Measurements from ENCODE around the gene ACLY.
A peak's percentile ranks its signal among the peaks of the same experiment; 100 is the strongest.

ACLY gene

DNA sequence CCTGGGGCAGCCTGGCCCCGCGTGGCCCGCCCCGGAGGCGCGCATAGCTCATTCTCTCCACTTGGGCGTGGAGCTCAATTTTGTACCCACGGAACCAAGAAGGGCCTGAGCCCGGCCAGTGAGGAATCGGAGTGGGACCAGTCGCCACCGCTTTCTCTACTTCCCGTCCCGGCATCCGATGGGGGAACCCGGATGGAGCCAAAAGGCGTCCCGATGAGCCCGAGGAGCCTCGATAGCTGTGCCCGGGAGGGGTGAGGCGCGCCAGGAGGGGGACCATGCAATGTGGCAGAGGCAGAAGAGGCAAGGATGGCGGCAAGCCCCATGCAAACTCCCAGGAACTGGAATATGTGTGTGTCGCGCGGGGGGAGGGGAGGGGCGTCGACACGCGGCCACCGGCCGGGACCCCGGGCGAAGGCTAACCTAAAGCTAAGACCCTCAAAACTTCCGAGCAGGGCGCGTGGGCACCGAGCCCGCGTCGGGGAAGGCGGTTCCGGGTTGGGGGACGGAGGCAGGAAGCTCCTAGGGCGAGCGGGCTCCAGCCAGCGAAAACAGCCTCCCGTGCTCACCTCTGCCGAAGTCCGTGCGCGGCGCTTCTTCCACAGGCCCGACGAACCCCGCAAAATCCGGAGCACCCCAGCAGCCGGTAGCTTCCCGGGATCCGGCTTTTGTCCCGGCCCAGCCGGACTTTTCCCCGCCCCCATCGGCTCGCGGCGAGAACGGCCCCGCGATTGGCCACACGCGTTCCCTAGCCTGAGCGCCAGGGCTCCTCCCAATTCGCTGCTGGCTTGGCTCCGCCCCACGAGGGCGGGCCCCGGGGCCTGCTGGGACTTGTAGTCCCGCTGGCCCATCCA is at the start of gene ACLY:
Gene ACLY, minus strand, starts transcription at position 638 of the 851 bp plus-strand sequence. CDS start 5,078 bp downstream, outside the sequence.
- DNase-seq (ENCODE audit: low spot score): peak; percentile 98

DNA sequence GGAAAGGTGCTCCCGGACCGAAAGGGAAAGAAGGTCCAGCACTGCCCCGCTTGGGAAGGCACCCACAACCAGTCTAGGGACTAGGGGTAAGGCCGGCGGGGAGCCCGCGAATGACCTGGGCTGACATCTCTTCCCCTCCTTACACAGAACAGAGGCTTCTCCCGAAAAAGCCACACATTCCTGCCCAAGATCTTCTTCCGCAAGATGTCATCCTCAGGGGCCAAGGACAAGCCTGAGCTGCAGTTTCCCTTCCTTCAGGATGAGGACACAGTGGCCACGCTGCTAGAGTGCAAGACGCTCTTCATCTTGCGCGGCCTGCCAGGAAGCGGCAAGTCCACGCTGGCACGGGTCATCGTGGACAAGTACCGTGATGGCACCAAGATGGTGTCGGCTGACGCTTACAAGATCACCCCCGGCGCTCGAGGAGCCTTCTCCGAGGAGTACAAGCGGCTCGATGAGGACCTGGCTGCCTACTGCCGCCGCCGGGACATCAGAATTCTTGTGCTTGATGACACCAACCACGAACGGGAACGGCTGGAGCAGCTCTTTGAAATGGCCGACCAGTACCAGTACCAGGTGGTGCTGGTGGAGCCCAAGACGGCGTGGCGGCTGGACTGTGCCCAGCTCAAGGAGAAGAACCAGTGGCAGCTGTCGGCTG is 49.3 kb upstream of the ACLY start:
- no peak for DNase-seq (ENCODE audit: low spot score)

DNA sequence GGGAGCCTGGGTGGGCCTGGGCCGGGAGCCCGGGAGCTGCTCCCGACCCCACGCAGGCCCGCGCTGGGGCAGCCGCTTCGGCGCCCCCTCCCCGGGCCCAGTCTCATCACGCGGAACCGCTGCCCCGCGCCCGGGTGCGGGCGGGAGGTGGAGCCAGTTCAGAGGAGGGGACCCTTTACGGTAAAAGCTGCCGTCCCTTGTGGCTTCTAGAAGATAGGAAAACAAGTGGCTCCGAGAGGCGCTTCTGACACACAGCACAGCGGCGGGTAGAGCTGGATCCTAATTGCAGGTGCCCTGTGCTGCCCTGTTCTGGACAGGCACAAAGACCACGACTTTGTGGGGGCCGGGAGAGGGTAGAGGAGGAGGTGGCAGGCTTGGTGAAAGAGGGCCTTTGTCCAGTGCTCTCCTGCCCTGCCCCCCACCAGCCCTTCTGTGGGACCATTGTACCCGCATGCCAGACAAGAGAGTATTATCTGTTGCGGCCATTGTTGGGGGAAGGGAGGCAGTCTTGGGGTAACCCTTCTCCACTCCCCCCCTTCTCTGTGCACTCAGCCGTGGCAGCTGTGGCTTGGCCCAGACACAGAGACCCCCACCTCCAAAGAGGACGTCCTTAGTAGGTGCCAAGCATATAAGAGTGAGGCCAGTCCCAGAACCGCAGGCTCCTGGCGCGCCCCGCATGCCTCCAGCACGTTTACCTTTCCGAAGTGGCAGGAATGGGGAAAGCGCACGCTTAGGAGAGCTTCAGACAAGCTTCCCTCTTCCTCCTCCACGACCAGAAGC is 48.6 kb upstream of the ACLY start:
- peak; percentile 98 for DNase-seq (ENCODE audit: low spot score)

DNA sequence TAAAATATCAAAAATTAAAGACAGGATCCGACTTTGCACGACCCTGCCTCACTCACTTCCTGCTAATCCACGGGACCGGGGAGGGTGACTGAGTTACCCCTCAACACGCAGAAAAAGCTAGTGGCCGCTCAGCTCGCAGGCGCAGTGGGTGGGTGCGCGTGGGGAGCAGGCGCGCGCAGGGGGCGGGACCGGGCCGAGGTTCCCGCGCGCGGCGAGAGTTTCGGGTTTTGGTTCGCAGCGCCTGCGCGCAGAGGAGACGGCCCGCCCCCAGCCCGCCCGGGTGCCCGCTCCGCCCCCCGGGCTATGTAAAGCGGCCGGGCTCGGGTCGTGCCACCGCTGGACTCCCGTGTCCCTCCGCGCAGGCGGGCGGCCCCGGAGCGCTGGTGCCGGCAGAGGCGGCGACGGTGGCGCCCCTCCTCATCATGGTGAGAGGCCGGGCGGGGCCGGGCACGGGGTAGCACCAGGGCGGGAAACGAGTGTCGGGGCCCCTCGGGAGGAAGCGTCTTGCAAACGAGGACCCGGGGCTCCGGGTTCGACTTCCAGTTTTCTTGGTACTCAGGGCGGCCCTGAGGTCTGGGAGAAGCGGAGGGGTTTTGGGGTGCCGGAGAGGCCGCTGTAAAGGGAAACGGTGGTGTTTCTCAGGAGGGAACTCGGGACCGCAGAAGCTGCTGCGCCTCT is 47.9 kb upstream of the ACLY start, which contains the start of gene CNP:
Gene CNP, plus strand, starts transcription at position 333 of the 678 bp plus-strand sequence. Its CDS starts 90 bp downstream, at position 423.
- peak; percentile 93 for DNase-seq (ENCODE audit: low spot score)

DNA sequence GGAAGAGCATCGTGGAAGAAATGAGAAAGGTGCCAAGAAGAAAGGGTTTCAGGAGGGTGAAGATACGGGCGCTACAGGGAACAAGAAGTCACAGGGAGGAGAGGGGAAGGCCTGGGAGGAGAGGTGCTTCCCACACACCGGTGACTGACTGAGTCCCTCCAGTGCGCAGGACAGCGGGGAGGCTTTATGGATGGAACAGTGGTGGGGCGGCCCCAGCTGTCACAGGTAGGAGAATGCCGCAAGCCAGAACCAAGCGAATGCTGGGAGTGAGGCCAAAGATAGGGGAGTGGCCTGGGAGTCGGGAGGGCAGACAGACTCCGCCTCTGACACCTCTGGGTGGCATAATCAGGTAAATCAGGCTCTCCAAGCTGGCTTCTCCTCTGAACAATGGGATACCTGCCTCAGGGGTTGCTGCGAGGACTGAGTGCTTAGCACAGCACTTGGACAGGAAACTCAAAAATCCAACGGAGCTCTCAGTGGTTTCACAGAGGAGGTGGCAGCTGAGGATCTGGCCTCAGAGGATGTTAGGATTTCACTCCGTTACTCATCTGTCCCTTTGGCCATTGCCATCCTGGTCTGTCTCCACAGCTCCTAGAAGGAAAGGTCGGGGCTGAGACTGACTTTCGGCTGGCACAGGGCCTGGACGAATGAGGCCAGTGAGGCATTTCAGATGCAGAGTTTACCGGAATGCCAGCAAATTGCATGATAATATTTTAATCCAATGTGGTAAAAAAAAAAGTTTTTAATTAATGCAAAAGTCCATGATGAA is 47.1 kb upstream of the ACLY start:
- DNase-seq (ENCODE audit: low spot score): no peak

DNA sequence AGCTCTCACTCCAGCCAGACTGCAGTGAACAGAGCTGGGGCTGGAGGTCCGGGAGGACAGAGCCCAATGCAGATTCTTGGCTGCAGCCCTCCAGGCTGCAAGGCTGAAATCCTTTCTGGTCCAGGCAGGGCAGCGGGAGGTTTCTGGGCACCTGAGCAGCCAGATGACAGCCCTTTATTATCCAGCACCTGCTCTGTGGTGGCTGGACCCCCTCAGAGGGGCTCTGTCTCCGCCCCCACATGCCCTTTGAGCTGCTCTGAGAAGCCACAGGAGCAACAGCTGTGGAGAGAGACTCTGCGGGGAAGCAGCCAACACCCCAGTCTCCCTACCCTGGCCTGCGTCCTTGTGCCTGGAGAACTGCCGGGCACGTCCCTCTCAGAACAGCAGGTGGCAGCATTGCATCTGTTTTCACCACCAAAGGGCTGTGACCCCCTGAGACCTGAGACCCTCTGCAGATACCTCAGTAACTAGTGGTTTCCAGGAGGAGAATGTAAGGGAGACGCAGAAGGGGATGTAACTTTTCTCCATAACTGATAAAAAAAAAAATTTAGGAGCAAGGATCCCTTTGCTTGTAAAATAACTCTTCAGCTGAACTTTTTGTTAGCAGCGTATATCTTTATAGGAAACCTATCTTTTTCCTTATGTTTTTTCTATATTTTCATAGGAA is 44.1 kb upstream of the ACLY start:
- peak; percentile 79 for DNase-seq (ENCODE audit: low spot score)

DNA sequence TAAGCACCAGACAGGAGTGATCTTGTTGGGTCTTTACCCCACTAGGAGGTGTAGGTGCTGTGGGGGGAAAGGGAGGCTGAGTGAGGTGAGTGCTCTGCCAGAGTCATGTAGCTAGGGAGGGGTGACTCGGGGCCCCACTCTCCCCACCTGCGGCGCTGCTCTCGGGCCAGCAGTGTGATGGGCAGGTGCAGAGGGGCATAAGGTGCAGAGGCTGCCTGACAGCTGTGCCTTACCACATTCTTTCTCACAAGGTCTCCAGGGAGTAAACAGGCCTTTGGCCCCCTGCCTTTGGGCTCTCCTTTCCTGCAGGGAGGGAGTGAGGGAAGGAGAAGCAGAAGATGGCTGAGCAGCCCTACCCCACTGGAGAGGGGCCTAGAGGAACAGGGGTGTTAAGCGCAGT is 43.4 kb upstream of the ACLY start:
- no peak for DNase-seq (ENCODE audit: low spot score)

DNA sequence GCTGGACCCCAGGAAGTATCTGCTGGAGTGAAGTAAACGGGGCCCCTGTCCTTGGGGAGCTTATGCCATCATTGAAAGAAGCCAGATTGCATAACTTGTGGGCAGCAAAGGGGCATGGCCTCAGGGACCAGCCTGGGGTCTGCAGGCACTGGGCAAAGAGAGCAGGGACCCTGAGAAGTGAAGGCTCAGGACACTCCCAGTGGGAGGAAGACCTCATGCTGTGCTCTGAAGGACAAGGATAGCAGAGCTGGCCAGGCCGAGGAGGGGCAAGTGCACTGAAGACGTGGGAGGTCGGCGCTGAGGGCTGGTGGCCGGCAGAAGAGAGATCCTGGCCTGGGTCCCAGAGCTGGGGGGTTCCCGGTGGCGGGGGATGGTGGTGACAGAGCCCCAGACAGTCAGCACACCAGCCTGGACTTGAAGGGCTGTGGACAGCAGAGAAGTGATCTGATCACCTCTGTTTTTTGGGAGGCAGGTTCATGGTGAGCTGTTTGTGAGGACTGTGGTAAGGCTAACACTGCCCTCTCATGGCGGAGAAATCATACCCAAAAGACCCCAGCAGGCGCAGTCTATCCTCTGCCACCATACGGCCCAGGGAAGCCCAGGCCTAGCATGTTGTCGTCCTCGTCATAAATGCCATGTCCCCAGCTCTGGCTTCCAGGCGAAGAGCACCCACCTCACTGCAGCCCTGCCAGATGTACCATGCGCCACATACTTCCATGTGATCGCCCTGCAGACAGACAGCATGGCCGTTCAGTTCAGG is 40.8 kb upstream of the ACLY start:
- DNase-seq (ENCODE audit: low spot score): no peak

DNA sequence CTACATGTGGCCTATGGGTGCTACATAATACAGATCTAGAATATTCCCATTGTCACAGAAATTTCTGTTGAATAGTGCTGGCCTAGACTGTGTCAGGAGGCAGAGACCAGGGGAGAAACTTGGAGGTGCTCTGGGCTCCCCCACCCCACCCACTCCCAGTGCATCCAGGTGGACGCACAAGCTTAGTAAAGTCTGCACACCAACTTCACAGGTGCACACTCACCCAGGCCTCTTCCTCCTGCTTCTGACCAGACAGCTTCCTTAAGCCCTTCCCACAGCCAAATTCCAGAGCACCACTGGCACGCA is 40.2 kb upstream of the ACLY start:
- DNase-seq (ENCODE audit: low spot score): no peak

DNA sequence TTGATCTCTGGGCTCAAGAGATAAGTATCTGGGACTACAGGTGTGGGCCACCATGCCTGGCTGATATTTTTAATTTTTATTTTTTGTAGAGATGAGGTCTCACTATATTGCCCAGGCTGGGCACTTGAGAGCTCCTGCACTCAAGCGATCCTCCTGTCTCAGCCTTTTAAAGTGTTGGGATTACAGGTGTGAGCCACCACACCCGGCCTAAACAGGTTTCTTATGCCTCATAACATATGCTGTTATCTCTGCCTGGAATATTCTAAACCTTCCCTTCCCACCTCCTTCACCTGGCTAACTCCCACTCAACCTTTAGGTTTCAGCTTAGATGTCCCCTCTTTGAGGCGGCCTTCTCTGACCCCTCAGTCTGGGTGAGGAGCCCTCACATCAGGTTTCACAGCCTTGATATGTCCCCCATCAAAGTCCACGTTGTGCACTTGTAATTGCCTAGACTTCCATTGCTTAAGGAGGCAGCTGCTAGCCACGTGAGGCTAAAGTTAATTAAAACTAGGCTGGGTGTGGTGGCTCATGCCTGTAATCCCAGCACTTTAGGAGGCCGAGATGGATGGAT is 39.2 kb upstream of the ACLY start:
- DNase-seq (ENCODE audit: low spot score): no peak

DNA sequence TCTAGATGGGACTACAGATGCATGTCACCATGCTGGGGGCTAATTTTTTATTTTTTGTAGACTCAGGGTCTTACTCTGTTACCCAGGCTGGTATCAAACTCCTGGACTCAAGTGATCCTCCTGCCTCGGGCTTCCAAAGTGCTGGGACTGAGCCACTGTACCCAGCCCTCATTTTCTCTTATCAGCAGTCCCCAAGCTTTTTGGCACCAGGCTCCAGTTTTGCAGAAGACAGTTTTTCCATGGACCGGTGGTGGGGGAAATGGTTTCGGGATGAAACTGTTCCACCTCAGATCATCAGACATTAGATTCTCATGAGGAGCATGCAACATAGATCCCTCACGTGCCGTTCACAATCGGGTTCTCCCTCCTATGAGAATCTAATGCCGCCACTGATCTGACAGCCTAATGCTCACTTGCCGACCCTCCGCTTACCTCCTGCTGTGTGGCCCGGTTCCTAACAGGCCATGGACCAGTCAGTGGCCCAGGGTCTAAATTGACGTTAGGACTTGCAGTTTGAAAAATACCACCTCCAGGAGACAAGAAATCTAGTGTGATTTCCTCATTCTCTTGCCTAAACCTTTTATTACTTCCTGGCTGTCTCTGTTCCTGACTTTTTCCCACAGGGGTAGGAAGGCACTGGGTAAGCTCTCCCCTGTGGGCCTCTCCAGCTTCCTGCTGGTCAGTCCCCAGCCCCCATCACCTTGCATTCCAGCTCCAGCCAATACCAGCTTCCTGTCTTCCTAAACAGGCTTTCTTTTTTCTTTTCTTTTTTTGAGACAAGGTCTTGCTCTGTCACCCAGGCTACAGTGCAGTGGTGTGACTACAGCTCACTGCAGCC is 38.5 kb upstream of the ACLY start:
- no peak for DNase-seq (ENCODE audit: low spot score)

DNA sequence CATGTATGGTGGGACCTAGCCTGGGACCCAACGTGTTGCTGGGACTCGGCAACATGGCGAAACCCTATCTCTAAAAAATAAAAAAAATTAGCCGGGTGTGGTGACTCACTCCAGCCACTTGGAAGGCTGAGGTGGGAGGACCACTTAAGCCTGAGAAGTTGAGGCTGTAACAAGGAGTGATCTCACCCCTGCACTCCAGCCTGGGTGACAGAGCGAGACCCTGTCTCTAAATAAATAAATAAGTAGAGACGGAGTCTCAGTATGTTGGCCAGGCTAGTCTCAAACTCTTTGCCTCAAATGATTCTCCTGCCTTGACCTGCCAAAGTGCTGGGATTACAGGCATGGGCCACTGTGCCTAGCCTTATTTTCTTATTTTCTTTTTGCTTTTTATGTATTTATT is 37.8 kb upstream of the ACLY start:
- no peak for DNase-seq (ENCODE audit: low spot score)

DNA sequence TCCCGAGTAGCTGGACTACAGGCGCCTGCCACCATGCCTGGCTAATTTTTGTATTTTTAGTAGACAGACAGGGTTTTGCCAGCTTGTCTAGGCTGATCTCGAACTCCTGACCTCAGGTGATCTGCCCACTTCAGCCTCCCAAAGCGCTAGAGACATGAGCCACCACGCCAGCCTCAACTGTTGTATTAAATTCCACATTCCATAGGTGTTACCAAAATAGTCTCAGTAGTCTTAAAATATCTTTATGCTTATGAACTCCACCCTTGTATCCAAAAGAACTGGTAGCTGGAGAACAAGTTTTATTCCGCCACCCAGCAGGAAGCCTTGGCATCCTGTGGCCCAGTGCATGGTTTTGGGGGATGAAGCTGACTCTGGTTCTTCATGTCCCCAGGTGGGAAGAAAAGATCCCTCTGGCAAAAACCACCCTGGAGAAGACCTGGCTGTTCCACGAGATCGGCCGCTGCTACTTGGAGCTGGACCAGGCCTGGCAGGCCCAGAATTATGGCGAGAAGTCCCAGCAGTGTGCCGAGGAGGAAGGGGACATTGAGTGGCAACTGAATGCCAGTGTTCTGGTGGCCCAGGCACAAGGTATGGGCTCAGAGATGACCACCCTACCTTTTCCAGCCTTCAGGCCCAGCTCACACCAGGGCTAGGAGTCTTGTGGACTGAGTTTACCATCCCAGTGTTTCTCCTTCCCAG is 30.2 kb upstream of the ACLY start:
- DNase-seq (ENCODE audit: low spot score): no peak

DNA sequence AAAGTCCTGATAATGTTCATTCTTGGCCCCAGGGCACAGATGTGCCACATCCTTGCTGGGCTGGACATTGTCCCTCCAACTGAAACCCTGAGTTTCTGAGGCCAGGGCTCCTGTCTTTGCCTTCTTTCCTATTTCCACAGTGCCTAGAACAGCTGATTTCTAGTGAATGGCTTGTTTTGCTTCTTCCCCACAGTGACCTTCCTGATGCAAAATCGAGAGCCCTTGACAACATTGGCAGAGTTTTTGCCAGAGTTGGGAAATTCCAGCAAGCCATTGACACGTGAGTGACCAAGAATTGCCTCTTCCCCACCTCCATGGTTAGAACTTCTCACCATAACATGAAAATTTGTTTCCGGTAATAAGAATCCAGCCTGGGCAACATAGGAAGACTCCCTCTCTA is 26.2 kb upstream of the ACLY start:
- DNase-seq (ENCODE audit: low spot score): no peak

DNA sequence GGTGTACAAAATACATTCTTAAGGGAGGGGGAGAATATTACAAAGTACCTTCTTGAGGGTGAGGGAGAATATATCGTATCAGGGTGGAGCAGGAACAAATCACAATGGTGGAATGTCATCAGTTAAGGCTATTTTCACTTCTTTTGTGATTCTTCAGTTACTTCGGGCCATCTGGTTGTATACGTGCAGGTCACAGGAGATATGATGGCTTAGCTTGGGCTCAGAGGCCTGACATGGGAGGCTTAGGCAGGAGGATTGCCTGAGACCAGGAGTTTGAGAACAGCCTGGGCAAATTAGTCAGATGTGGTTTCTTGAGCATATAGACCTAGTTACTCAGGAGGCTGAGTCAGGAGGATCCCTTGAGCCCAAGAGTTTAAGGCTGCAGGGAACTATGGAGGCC is 24.7 kb upstream of the ACLY start:
- DNase-seq (ENCODE audit: low spot score): no peak

DNA sequence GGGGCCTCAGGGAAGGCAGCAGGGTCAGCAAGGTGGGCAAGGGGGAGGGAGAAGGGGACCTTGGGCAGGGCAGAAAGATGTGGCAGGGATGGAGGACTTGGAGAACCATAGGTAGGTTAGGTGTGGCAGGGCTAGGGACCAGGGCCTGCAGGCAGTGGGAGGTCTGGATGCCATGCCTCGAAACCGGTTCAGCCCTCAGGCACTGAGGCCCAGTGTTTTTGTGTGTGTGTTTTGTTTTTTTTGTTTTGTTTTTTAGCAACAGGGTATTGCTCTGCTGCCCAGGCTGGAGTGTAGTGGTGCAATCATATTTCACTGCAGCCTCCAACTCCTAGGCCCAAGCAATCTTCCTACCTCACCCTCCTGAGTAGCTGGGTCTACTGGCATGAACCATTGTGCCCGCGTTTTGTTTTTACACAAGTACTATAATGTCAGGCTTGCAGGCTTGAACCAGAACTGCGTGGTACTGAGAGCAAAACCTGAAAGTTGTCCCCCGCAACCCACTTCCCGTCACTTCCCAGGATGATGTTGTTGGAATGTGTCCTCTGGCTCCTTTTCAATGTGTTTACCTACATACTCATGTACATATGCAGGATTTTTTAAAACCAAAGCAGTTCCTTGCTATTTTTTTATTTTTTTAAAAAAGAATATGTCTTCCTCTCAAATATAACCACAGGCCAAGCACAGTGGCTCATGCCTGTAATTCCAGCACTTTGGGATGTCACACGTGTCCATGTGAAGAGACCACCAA is 24.0 kb upstream of the ACLY start:
- no peak for DNase-seq (ENCODE audit: low spot score)

DNA sequence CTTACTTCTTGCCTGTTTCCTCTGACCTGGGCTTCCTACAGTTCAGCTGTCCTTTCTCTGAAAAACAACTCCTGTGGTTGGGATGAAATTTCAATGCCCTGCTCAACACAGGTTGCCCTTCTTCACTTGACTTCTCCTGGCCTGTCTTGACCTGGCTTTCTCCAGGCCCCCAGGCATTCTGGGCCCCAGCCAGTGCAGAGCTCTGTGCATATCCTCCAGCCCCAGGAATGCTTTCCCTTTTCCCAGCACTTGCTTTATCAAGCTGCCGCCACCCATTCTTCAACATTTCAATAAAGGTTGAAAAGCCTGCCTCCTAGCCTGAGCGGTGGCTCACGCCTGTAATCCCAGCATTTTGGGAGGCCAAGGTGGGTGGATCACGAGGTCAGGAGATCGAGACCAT is 22.4 kb upstream of the ACLY start:
- no peak for DNase-seq (ENCODE audit: low spot score)

DNA sequence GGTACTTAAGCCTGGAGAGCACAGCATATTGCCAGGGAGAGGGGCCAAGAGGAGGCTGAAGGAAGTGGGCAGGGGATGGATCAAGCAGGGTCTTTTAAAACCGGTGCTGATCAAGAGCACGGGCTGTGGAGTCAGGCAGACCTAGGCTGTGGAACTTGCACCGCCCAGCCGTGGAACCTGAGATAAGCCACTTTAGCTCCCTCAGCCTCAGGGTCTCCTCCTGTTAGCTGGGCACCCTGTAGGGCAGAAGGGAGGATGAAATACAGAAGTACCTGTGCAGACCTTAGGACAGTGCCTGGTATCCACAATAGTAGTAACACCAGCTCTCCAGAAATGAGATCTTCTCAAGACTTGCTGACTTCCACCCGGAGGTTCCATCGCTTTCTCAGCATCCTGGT is 20.9 kb upstream of the ACLY start:
- DNase-seq (ENCODE audit: low spot score): no peak
